HUES6 (cell line): Measurements from ENCODE around the gene CRYL1.

ENCODE experiments used
- H3K27ac ChIP-seq: 2 replicates; pipeline ENCODE4 v1.7.0; 2013; ENCODE audit warnings: low read depth, mild to moderate bottlenecking, low read length, inconsistent platforms
- H3K27me3 ChIP-seq: 2 replicates; pipeline ENCODE4 v1.6.1; 2013; ENCODE audit warnings: low read length; ENCODE audit not compliant: control insufficient read depth, insufficient read depth
- H3K36me3 ChIP-seq: 2 replicates; pipeline ENCODE4 v1.6.1; 2013; ENCODE audit warnings: low read length; ENCODE audit not compliant: control insufficient read depth, insufficient read depth
- H3K4me1 ChIP-seq: 2 replicates; pipeline ENCODE4 v1.6.1; 2013; ENCODE audit warnings: low read length; ENCODE audit not compliant: control insufficient read depth, insufficient read depth
- H3K4me3 ChIP-seq: 2 replicates; pipeline ENCODE4 v1.5.1; 2013; ENCODE audit warnings: low read depth, low read length
- H3K9ac ChIP-seq: one replicate; pipeline ENCODE4 v1.6.1; 2013; ENCODE audit warnings: mild to moderate bottlenecking, low read length
- H3K9me3 ChIP-seq: 2 replicates; pipeline ENCODE4 v1.6.1; 2013; ENCODE audit warnings: low read depth, low read length; ENCODE audit not compliant: control insufficient read depth, insufficient read depth

The CRYL1 gene

DNA sequence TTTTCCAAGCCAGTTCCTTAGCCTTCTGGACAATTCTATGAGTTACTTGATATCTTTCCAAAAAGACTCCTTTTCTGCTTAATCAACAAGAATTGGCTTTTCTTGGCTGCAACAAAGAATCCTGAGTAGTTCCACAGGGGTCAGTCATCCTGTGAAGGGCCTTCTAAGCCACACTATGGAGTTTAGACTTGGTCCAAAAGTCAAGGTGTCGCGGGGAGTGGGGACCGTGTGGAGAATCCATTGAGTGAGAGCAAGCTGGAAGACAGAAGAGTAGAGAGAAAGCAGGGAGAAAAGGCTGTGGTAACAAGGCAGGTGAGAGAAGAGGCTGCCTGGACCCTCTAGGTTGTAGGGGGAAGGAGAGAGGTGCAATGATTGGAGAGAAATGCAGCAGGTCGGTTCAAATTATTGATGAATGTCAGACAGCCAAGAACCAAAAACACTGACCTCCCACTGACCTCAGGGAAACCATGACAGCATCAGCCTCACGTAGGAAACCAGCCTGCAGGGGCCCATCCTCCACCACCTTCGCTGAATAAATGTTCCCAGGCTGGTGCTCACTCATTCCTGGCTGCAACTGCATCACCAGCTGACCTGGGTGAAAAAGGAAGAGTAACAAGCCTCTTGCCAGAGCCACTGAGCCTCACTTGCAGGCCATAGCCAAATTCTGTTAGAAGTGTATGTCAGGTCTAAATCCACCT, 34.2 kb upstream of the CRYL1 start:
- H3K27me3 ChIP-seq = no peaks in the 10 kb centered on the region
- H3K4me1 ChIP-seq = no peaks in the 10 kb centered on the region
- no peaks in the 10 kb centered on the region for H3K36me3 ChIP-seq
- H3K9me3 ChIP-seq = peaks cover 11% of the 10 kb centered on the region
- H3K27ac ChIP-seq = no peak overlapping the region
- H3K9ac ChIP-seq = no peak overlapping the region
- H3K4me3 ChIP-seq = no peak overlapping the region

DNA sequence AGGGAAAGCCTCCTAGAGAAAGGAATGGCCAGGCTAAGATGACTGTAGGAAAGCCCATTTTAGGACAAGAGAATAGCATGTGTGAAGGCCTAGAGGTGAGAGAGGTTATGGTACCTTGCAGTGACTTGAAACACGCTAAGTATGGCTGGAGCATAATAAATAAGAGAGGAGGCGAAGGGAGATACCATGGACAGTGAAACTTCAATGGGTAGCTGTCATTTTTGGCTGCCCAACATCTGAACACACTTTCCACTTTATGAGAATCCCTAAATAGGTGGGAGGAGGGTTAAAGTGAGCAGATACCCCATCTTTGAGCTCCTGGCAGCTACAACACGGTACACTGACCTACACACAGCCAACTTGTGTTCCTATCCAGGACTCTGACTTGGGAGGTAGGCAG, 33.3 kb upstream of the CRYL1 start:
- Histone ChIP-seq H3K27ac (no peak overlapping the region), H3K4me1 (no peaks in the 10 kb centered on the region), H3K4me3 (no peak overlapping the region), H3K9ac (no peak overlapping the region), H3K9me3 (0 out of 2 replicates have a peak, but pooled peaks cover 3% of the 10 kb centered on the region), H3K36me3 (no peaks in the 10 kb centered on the region), H3K27me3 (no peaks in the 10 kb centered on the region)

GRCh38 chr13:20553311-20553710, 27.7 kb upstream of the CRYL1 start:
- no peak overlapping the region for H3K27ac ChIP-seq
- no peaks in the 10 kb centered on the region for H3K36me3 ChIP-seq
- no peaks in the 10 kb centered on the region for H3K4me1 ChIP-seq
- no peaks in the 10 kb centered on the region for H3K9me3 ChIP-seq
- H3K4me3 ChIP-seq = no peak overlapping the region
- H3K27me3 ChIP-seq = no peaks in the 10 kb centered on the region
- H3K9ac ChIP-seq = no peak overlapping the region

DNA sequence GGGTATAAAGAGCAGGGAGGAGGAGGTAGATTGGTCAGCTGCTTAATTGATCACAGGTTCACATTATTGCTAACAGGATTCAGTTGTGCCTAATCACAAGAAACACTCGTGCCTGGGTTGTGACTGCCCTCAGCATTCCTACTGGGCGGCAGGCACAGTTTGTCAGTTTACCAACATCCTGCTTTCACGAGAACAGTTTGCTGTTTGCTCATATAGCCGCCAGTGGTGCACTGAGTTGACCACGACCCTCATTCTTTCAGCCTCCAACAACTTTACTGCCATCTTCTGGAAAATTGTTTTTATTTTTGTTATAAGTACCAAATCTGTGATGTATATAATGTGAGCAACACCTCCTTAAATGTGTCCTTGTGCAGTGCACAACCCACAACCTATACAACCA, 25.1 kb upstream of the CRYL1 start:
- H3K9ac ChIP-seq = no peak overlapping the region
- H3K27me3 ChIP-seq = no peaks in the 10 kb centered on the region; the same call in 1 of the 2 replicates
- no peaks in the 10 kb centered on the region for H3K4me1 ChIP-seq
- H3K4me3 ChIP-seq = no peak overlapping the region
- H3K36me3 ChIP-seq = no peaks in the 10 kb centered on the region
- H3K9me3 ChIP-seq = no peaks in the 10 kb centered on the region
- no peak overlapping the region for H3K27ac ChIP-seq

- H3K27ac ChIP-seq = no peak overlapping the region
- H3K27me3 ChIP-seq = no peaks in the 10 kb centered on the region; the same call in 1 of the 2 replicates
- no peaks in the 10 kb centered on the region for H3K9me3 ChIP-seq
- no peaks in the 10 kb centered on the region for H3K36me3 ChIP-seq
- no peak overlapping the region for H3K4me3 ChIP-seq
- no peak overlapping the region for H3K9ac ChIP-seq
- H3K4me1 ChIP-seq = peaks cover 4% of the 10 kb centered on the region; the same call in 1 of the 2 replicates
Measured at GRCh38 chr13:20547479-20547908, 21.8 kb upstream of the CRYL1 start.

DNA sequence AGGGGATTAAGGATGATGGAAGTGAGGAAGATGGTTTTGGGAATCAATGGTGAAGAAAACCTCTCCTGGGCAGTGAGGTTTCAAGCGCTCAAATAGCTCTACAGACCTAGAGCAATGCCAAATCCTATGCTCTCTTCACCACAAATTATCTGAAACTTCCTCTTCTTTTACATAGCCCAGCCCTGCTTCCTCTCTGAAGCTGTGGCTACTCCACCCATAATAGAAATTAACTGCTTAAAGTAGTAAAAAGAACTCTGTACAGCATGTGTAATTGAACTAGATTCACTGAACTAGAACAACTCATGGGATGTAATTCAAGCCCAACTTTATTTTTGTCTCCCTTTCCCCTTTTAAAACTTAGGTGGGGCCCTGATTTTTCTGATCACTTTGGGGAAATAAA, 20.9 kb upstream of the CRYL1 start:
- no peaks in the 10 kb centered on the region; the same call in 1 of the 2 replicates for H3K27me3 ChIP-seq
- H3K9ac ChIP-seq = no peak overlapping the region
- H3K4me3 ChIP-seq = no peak overlapping the region
- H3K36me3 ChIP-seq = no peaks in the 10 kb centered on the region
- H3K4me1 ChIP-seq = peaks cover 4% of the 10 kb centered on the region; the same call in 1 of the 2 replicates
- H3K27ac ChIP-seq = no peak overlapping the region
- H3K9me3 ChIP-seq = no peaks in the 10 kb centered on the region

DNA sequence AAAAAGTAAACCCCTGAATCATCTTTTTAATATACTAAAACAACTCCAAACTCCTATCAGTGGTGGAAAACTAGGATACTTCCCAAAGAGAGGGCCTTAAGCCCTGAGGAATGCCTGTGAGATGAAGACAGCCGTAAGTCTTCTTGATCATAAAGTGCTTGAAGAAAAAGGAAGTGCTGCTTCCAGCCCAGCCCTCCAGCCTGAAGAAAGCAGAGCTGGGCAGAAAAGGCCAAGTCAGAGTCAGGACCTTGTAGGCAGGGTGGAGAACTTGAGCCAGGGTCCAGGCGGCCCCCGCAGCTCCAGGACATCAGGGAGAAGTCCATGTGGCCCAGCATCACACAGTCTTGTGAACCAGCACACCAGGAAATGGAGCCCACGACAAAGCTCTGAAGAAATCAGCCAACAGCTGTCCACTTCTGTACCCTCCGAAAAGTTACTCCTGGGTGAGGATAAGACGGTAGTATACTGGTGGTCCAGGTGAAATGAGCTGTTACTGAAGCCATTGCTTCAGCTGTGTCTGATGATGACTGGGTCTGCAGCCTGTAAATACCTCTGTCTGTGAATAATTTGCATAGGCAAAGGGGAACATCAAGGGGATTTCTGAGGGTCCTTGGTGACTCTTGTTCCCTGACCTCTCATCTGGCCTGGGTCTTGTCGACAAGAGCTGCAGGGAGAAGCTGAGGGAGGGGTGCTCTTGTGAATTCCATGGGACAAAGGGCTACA, 18.7 kb upstream of the CRYL1 start:
- Histone ChIP-seq H3K4me1 (peaks cover 4% of the 10 kb centered on the region; the same call in 1 of the 2 replicates), H3K27me3 (no peaks in the 10 kb centered on the region; the same call in 1 of the 2 replicates), H3K27ac (no peak overlapping the region), H3K4me3 (no peak overlapping the region), H3K9me3 (no peaks in the 10 kb centered on the region), H3K9ac (no peak overlapping the region), H3K36me3 (no peaks in the 10 kb centered on the region)

GRCh38 chr13:20536992-20537391, 11.3 kb upstream of the CRYL1 start:
- Histone ChIP-seq H3K9ac (no peak overlapping the region), H3K9me3 (peaks cover 11% of the 10 kb centered on the region), H3K4me1 (no peaks in the 10 kb centered on the region; the same call in 1 of the 2 replicates), H3K4me3 (no peak overlapping the region), H3K27ac (no peak overlapping the region), H3K27me3 (peaks cover 51% of the 10 kb centered on the region), H3K36me3 (no peaks in the 10 kb centered on the region)

- Histone ChIP-seq H3K27ac (no peak overlapping the region), H3K4me1 (no peaks in the 10 kb centered on the region; the same call in 1 of the 2 replicates), H3K27me3 (peaks cover 78% of the 10 kb centered on the region), H3K9ac (no peak overlapping the region), H3K4me3 (no peak overlapping the region), H3K9me3 (peaks cover 14% of the 10 kb centered on the region), H3K36me3 (no peaks in the 10 kb centered on the region)
Measured at GRCh38 chr13:20534038-20534608, 8.5 kb upstream of the CRYL1 start.

GRCh38 chr13:20528452-20528851, 2.8 kb upstream of the CRYL1 start:
- Histone ChIP-seq H3K4me1 (peaks cover 17% of the 10 kb centered on the region), H3K27me3 (peaks cover 97% of the 10 kb centered on the region), H3K27ac (no peak overlapping the region), H3K36me3 (no peaks in the 10 kb centered on the region), H3K9me3 (0 out of 2 replicates have a peak, but pooled peaks cover 3% of the 10 kb centered on the region), H3K4me3 (no peak overlapping the region), H3K9ac (no peak overlapping the region)

DNA sequence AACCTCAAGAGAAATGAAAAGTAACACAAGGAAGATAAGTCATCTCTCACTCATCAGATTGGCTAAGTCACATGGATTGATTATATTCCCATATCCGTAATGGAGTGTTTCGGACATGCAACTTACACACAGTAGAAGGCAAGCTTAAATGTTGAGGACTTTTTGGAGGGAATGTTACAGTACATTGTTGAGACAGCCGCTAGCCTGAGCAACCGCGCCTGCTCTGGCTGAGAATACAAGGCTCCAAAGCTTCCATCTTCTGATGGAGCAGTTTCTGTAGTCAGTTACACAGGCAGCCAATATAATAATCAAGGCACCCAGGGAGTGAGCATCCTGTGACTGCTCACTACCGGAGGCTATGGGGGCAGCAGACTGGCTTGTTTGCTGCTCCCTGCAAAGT, 1.0 kb upstream of the CRYL1 start:
- H3K27ac ChIP-seq = no peak overlapping the region
- H3K36me3 ChIP-seq = no peaks in the 10 kb centered on the region
- H3K27me3 ChIP-seq = peaks cover 79% of the 10 kb centered on the region
- H3K4me3 ChIP-seq = peak overlapping the region; percentile 66; the same call in 1 of the 2 replicates
- peaks cover 17% of the 10 kb centered on the region for H3K4me1 ChIP-seq
- H3K9me3 ChIP-seq = 0 out of 2 replicates have a peak, but pooled peaks cover 3% of the 10 kb centered on the region
- H3K9ac ChIP-seq = no peak overlapping the region
